K562 (cell line): ENCODE measurements around the gene MEIS1. TPM values are rescaled to one million over a fixed set of nuclear protein-coding genes. Genes with fewer than 3 reads are reported as not detected.
A peak's percentile ranks its signal among the peaks of the same experiment; 100 is the strongest.

Experiments used
- ATAC-seq: fragments of 200-7000 bp; cut with Tn5 transposase; 3 replicates; pipeline ENCODE4 v1.9.1; 2020; ENCODE audit warnings: moderate library complexity
- BruUV-seq: library from RNA; stranded (reverse); fragments of 400-500 nt; replicated peaks from 2 replicates; lab custom pipeline; 2021; lab: Mats Ljungman, UMichigan
- CTCF ChIA-PET: fragments of 300-600 bp; formaldehyde crosslinking; extraction: SDS; loops from one replicate; lab custom pipeline; 2021; ENCODE audit warnings: low intra/inter-chr PET ratio; lab: Yijun Ruan, JAX
- POLR2A ChIA-PET: fragments of 300-600, 350-650 bp; sonication (Branson Sonifier 250); formaldehyde crosslinking; extraction: SDS; loops from one replicate; lab custom pipeline; 2021; ENCODE audit warnings: antibody characterized with exemption, inconsistent platforms; lab: Yijun Ruan, JAX
- DNase-seq, 4 experiments: peaks; one replicate each; pipeline versions ENCODE4 v3.0.0 to v3.0.0-alpha.2; 2011 to 2018; ENCODE audit warnings: low spot score in 3 of 4, mixed read lengths in 3 of 4; ENCODE audit errors: extremely low read depth in 1 of 4
- FAIRE-seq: peaks from 2 replicates; lab custom pipeline; 2011; peaks lifted over from hg19 to GRCh38; lab: Jason Lieb, UNC
- H2AFZ ChIP-seq: 2 replicates; pipeline ENCODE4 v1.6.0; 2011; ENCODE audit warnings: low read depth, low read length, control low read depth, inconsistent platforms
- H3K27ac ChIP-seq: fragments of 200-600 bp; 3 replicates; pipeline ENCODE4 v1.8.0; 2011; ENCODE audit warnings: low read depth, mild to moderate bottlenecking, control low read depth, inconsistent platforms, low read length, moderate library complexity, mixed read lengths; ENCODE audit errors: extremely low read depth
- H3K27me3 ChIP-seq, 2 experiments: fragments of 300-600 bp in 1 of 2; 2 replicates in 1 of 2; 3 replicates in 1 of 2; pipeline versions ENCODE4 v1.6.0 to v1.8.0; 2011; ENCODE audit warnings: inconsistent platforms in 2 of 2, low read length in 2 of 2, mild to moderate bottlenecking in 1 of 2, mixed read lengths in 1 of 2, moderate library complexity in 1 of 2; ENCODE audit not compliant: control insufficient read depth in 2 of 2, insufficient read depth in 2 of 2
- H3K36me3 ChIP-seq: fragments of 300-600 bp; 3 replicates; pipeline ENCODE4 v1.8.0; 2011; ENCODE audit warnings: mild to moderate bottlenecking, low read length, inconsistent platforms; ENCODE audit not compliant: control insufficient read depth, insufficient read depth
- H3K4me1 ChIP-seq, 2 experiments: fragments of 200-600 bp in 1 of 2; replicated peaks in 1 of 2; 2 replicates in 1 of 2; 3 replicates in 1 of 2; pipeline versions ENCODE4 v1.5.1 to v1.8.0; 2011; ENCODE audit warnings: inconsistent platforms in 2 of 2, low read length in 2 of 2, mild to moderate bottlenecking in 1 of 2, mixed read lengths in 1 of 2, moderate library complexity in 1 of 2; ENCODE audit not compliant: control insufficient read depth in 2 of 2, insufficient read depth in 2 of 2
- H3K4me2 ChIP-seq: 2 replicates; pipeline ENCODE4 v1.6.1; 2011; ENCODE audit warnings: low read length, control low read depth, inconsistent platforms, mixed read lengths; ENCODE audit not compliant: insufficient read depth
- H3K4me3 ChIP-seq: fragments of 200-600 bp; sonication (generic), shearing (Covaris generic); 2 replicates; pipeline ENCODE4 v1.5.1; 2016; ENCODE audit warnings: control low read depth, inconsistent platforms
- H3K79me2 ChIP-seq: fragments of 200-600 bp; 3 replicates; pipeline ENCODE4 v1.8.0; 2011; ENCODE audit warnings: low read length, inconsistent platforms; ENCODE audit not compliant: control insufficient read depth, insufficient read depth
- H3K9ac ChIP-seq, 2 experiments: 2 replicates each; pipeline versions ENCODE4 v1.6.0 to v1.6.1; 2011; ENCODE audit warnings: low read depth in 2 of 2, low read length in 2 of 2, control low read depth in 1 of 2, inconsistent platforms in 1 of 2, mild to moderate bottlenecking in 1 of 2, mixed read lengths in 1 of 2; ENCODE audit not compliant: insufficient read depth in 1 of 2
- H3K9me1 ChIP-seq: one replicate; pipeline ENCODE4 v1.6.0; 2011; ENCODE audit warnings: inconsistent platforms, mild to moderate bottlenecking, low read length, moderate library complexity; ENCODE audit not compliant: control insufficient read depth, insufficient read depth
- H3K9me3 ChIP-seq: replicated peaks from 2 replicates; pipeline ENCODE4 v1.5.1; 2011; ENCODE audit warnings: low read depth, low read length, inconsistent platforms; ENCODE audit not compliant: control insufficient read depth, insufficient read depth
- H4K20me1 ChIP-seq: replicated peaks from 2 replicates; pipeline ENCODE4 v1.6.1; 2011; ENCODE audit warnings: low read length, inconsistent platforms, mixed read lengths; ENCODE audit not compliant: control insufficient read depth, insufficient read depth
- CBFB ChIP-seq: sonication (generic); formaldehyde crosslinking; IDR thresholded peaks from 2 replicates; pipeline ENCODE4 v1.4.0; 2020; ENCODE audit warnings: mild to moderate bottlenecking, missing genetic modification reagents
- CBX8 ChIP-seq: fragments of 200-600 bp; sonication (generic); IDR thresholded peaks from 2 replicates; pipeline ENCODE4 v1.6.1; 2012; ENCODE audit warnings: borderline replicate concordance, mixed run types, low read depth, mild to moderate bottlenecking, moderate library complexity, mixed read lengths, low read length, control low read depth, inconsistent platforms; ENCODE audit not compliant: poor library complexity, severe bottlenecking; ENCODE audit errors: extremely low read depth
- DIDO1 ChIP-seq: fragments of 450-650 bp; IDR thresholded peaks from 2 replicates; pipeline ENCODE4 v1.6.1; 2016; ENCODE audit warnings: low read depth, missing biosample characterization, missing genetic modification characterization
- ETV1 ChIP-seq: fragments of 450-650 bp; conservative IDR thresholded peaks from 2 replicates; pipeline ENCODE4 v1.6.1; 2016; ENCODE audit warnings: missing genetic modification characterization, control low read depth, low read depth, missing compliant biosample characterization
- ETV6 ChIP-seq, 3 experiments: fragments of 150-350 bp in 1 of 3; sonication (generic) in 1 of 3; formaldehyde crosslinking in 1 of 3; IDR thresholded peaks; 2 replicates each; pipeline versions ENCODE4 v1.6.1 to v1.8.0; 2014 to 2022; ENCODE audit warnings: borderline replicate concordance in 2 of 3, low read depth in 2 of 3, antibody characterized with exemption in 1 of 3, low read length in 1 of 3, mild to moderate bottlenecking in 1 of 3, missing genetic modification reagents in 1 of 3
- FOS ChIP-seq: IDR thresholded peaks from 3 replicates; pipeline ENCODE4 v1.6.1; 2011; ENCODE audit not compliant: insufficient read length; ENCODE audit errors: extremely low read depth
- FOXJ2 ChIP-seq: fragments of 200-800 bp; sonication (Bioruptor generic); IDR thresholded peaks from 2 replicates; pipeline ENCODE4 v1.6.1; 2016; ENCODE audit warnings: missing genetic modification characterization, missing compliant biosample characterization
- GMEB1 ChIP-seq: fragments of 250-450 bp; sonication (Bioruptor Pico); IDR thresholded peaks from 2 replicates; pipeline ENCODE4 v1.4.0; 2020; ENCODE audit warnings: mild to moderate bottlenecking
- NR4A1 ChIP-seq, 2 experiments: fragments of 250-450 bp in 1 of 2; fragments of 450-650 bp in 1 of 2; sonication (Bioruptor Pico) in 1 of 2; IDR thresholded peaks; 2 replicates each; pipeline versions ENCODE4 v1.4.0 to v1.6.1; 2016 to 2020; ENCODE audit warnings: mild to moderate bottlenecking in 2 of 2, missing compliant biosample characterization in 1 of 2, missing genetic modification characterization in 1 of 2, moderate library complexity in 1 of 2
- RBFOX2 ChIP-seq: fragments of 200-400 bp; formaldehyde crosslinking; IDR thresholded peaks from 2 replicates; pipeline ENCODE4 v1.6.1; 2017; ENCODE audit warnings: low read depth, mild to moderate bottlenecking, low read length, moderate library complexity
- SETDB1 ChIP-seq: IDR thresholded peaks from one replicate; pipeline ENCODE4 v1.6.1; 2012; ENCODE audit warnings: low read length, control low read depth, inconsistent platforms
- THAP7 ChIP-seq: fragments of 250-450 bp; sonication (Bioruptor Pico); IDR thresholded peaks from 2 replicates; pipeline ENCODE4 v1.5.0; 2021
- ZNF79 ChIP-seq: fragments of 250-450 bp; sonication (Bioruptor Pico); IDR thresholded peaks from 2 replicates; pipeline ENCODE4 v1.4.0; 2020; ENCODE audit warnings: low read depth, mild to moderate bottlenecking, moderate library complexity
- WGBS: fragments of 100-300 bp; shearing (Covaris generic); methylation state at CpG from one replicate; pipeline ENCODE4 v1.1.6; 2016; ENCODE audit warnings: low coverage, mixed read lengths; ENCODE audit not compliant: insufficient coverage; ENCODE audit errors: missing lambda C conversion rate; 5-methylcytosine and 5-hydroxymethylcytosine counted together
- in situ Hi-C: fragments of 300-500 bp; cut with MboI; formaldehyde crosslinking; loops from 4 replicates; pipeline ENCODE4 v1.15.0; 2018; ENCODE audit warnings: inconsistent platforms, mixed read lengths
- intact Hi-C: fragments of 100-400 bp; cut with micrococcal nuclease; formaldehyde crosslinking; loops from 2 replicates; pipeline ENCODE4 v1.14.2; 2022
- polyA plus RNA-seq, 8 experiments: library from polyadenylated mRNA; depleted of rRNA in 4 of 8; stranded (reverse) in 5 of 8; unstranded in 3 of 8; fragments of >200 nt; fragmentation: Nextera tagmentation in 2 of 8; fragmentation: Illumina TruSeq in 1 of 8; extraction: Ambion mirVana in 2 of 8; extraction: Trizol in 1 of 8; gene quantifications; 2 replicates each; pipeline versions ENCODE4 v1.2.1 to v1.2.3, GENCODE V29; 2011 to 2014; ENCODE audit warnings: inconsistent platforms in 1 of 8, missing spikeins in 1 of 8
- total RNA-seq, 7 experiments: library from RNA; depleted of rRNA in 6 of 7; stranded (reverse); fragments of >200 nt in 6 of 7; fragmentation: Illumina TruSeq in 2 of 7; extraction: Trizol in 2 of 7; gene quantifications; 2 replicates each; pipeline versions ENCODE4 v1.2.1 to v1.2.3, GENCODE V29; 2011 to 2021; ENCODE audit warnings: low replicate concordance in 1 of 7
- TF ChIP-seq, protein P1 (sequence below): fragments of 250-450 bp; sonication (Bioruptor Pico); IDR thresholded peaks from 2 replicates; pipeline ENCODE4 v1.8.0; 2021; ENCODE audit warnings: moderate library complexity, mild to moderate bottlenecking, inconsistent platforms
- TF ChIP-seq, protein P2 (sequence below): sonication (generic); formaldehyde crosslinking; IDR thresholded peaks from 2 replicates; pipeline ENCODE4 v1.8.0; 2022; ENCODE audit warnings: mild to moderate bottlenecking, missing genetic modification reagents

The MEIS1 gene
- total and polyA plus RNA-seq, 9 of the 15 experiments (the other 6 are each of a cell fraction or from before 2014, with no cell fraction given): 2.3 to 9.0 (median 5.9) TPM

GRCh38 chr2:66390811-66391210, 44.1 kb upstream of the MEIS1 start:
- no peaks in the 10 kb centered on the region; a peak in 1 of 5 replicates for H3K27me3 ChIP-seq
- in situ Hi-C loops (no loop called here), intact Hi-C loops (no loop called here)
- H3K36me3 ChIP-seq: no peaks in the 10 kb centered on the region
- peak overlapping the region; percentile 25; the same call in 1 of the 2 replicates for H3K4me3 ChIP-seq
- no peak for FAIRE-seq
- H3K27ac ChIP-seq: peak overlapping the region; percentile 16; the same call in 1 of the 3 replicates
- BruUV-seq: no TSS peak
- no peaks in the 10 kb centered on the region for H3K79me2 ChIP-seq
- 19% methylated on average over 9 of the region's 9 CpGs for WGBS
- peak overlapping the region; percentile 94 for H2AFZ ChIP-seq
- H3K9me1 ChIP-seq: no peaks in the 10 kb centered on the region
- TF ChIP-seq, protein P1, sequence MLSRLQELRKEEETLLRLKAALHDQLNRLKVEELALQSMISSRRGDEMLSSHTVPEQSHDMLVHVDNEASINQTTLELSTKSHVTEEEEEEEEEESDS: no peak
- TF ChIP-seq ZNF79 (CRISPR knock-in tag): no peak
- TF ChIP-seq THAP7 (CRISPR knock-in tag): no peak
- TF ChIP-seq GMEB1 (CRISPR knock-in tag): no peak
- no peak for TF ChIP-seq DIDO1 (tag)
- TF ChIP-seq FOXJ2: no peak
- TF ChIP-seq CBFB (CRISPR knock-in tag): no peak
- no peak for TF ChIP-seq SETDB1
- no peak for TF ChIP-seq FOS
- TF ChIP-seq CBX8: no peak
- no peak for TF ChIP-seq RBFOX2
- no peak for TF ChIP-seq ETV1 (tag)
- no peak for TF ChIP-seq NR4A1 (CRISPR knock-in tag; IDR thresholded peaks at IDR 0.05)
- TF ChIP-seq NR4A1 (tag; IDR thresholded peaks at IDR 0.05): no peak
- TF ChIP-seq, protein P2, sequence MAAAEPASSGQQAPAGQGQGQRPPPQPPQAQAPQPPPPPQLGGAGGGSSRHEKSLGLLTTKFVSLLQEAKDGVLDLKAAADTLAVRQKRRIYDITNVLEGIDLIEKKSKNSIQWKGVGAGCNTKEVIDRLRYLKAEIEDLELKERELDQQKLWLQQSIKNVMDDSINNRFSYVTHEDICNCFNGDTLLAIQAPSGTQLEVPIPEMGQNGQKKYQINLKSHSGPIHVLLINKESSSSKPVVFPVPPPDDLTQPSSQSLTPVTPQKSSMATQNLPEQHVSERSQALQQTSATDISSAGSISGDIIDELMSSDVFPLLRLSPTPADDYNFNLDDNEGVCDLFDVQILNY (CRISPR knock-in tag): no peak
- no peak for TF ChIP-seq ETV6 (IDR thresholded peaks at IDR 0.05; ENCODE audit: borderline replicate concordance in 1 of 2, low read depth in 2 of 2, low read length in 1 of 2)
- no peak for TF ChIP-seq ETV6 (CRISPR knock-in tag; IDR thresholded peaks at IDR 0.05; ENCODE audit: borderline replicate concordance)
- TF ChIP-seq, all 486 proteins: peak for 0
- DNase-seq (peak in 1 of 4 experiments; percentile 2), ATAC-seq (peak; percentile 61)
- peak overlapping the region; percentile 66 for H3K4me2 ChIP-seq
- H3K9me3 ChIP-seq: no peaks in the 10 kb centered on the region
- H3K4me1 ChIP-seq: peaks cover 0 to 8% of the 10 kb centered on the region in 2 experiments; a peak in 3 of 5 replicates
- peak overlapping the region in 1 of 2 experiments; percentile 9; a peak in 1 of 4 replicates for H3K9ac ChIP-seq
- H4K20me1 ChIP-seq: no peaks in the 10 kb centered on the region
- POLR2A ChIA-PET: interaction anchor here (0.9 kb wide), 1 partner anchor 131 kb away, joined by 3 read pairs; no protein-coding TSS in a partner anchor
- CTCF ChIA-PET: no interaction called here
